HG02642 (cell line): ENCODE results near the gene SH3RF3.
A peak's percentile ranks its signal among the peaks of the same experiment; 100 is the strongest.
"Not testable (repeated sequence)": the region's sequence is repeated elsewhere in the genome, so short reads cannot be mapped to it uniquely, and the experiment has no call there.

Experiments
- ATAC-seq: cut with Tn5 transposase; IDR thresholded peaks from one replicate; pipeline ENCODE4 v1.9.1; 2021; ENCODE audit warnings: mild to moderate bottlenecking; ENCODE audit not compliant: unreplicated experiment, poor library complexity

SH3RF3 gene

GRCh38 chr2:109117181-109117580, 11.8 kb upstream of the SH3RF3 start:
- ATAC-seq = not testable (repeated sequence)

- no peak for ATAC-seq
These were observed 11.2 kb upstream of the SH3RF3 start for GRCh38 chr2:109117780-109118179.

- ATAC-seq = no peak
These were observed 10.7 kb upstream of the SH3RF3 start for GRCh38 chr2:109118321-109118720.

GRCh38 chr2:109120166-109120565, 8.8 kb upstream of the SH3RF3 start:
- ATAC-seq = no peak

- ATAC-seq = not testable (repeated sequence)
These were observed 8.3 kb upstream of the SH3RF3 start for GRCh38 chr2:109120686-109121085.

- ATAC-seq = no peak
These were observed 5.3 kb upstream of the SH3RF3 start for GRCh38 chr2:109123586-109124201.

GRCh38 chr2:109124982-109125592, 3.9 kb upstream of the SH3RF3 start:
- ATAC-seq = no peak

GRCh38 chr2:109125593-109126500, 3.2 kb upstream of the SH3RF3 start:
- no peak for ATAC-seq

- ATAC-seq = no peak
These were observed 2.5 kb upstream of the SH3RF3 start for GRCh38 chr2:109126501-109126860.

- no peak for ATAC-seq
These were observed 1.4 kb upstream of the SH3RF3 start for GRCh38 chr2:109127556-109127955.

- peak; percentile 51 for ATAC-seq
These were observed 873 bp upstream of the SH3RF3 start for GRCh38 chr2:109128048-109128615.

GRCh38 chr2:109129356-109129920, 433 bp downstream of the SH3RF3 start:
- ATAC-seq = peak; percentile 24

GRCh38 chr2:109129921-109130722, 1.1 kb downstream of the SH3RF3 start:
- no peak for ATAC-seq

- no peak for ATAC-seq
These were observed 1.7 kb downstream of the SH3RF3 start for GRCh38 chr2:109130723-109130995.

- no peak for ATAC-seq
These were observed 2.8 kb downstream of the SH3RF3 start for GRCh38 chr2:109131777-109132176.

- ATAC-seq = no peak
These were observed 3.6 kb downstream of the SH3RF3 start for GRCh38 chr2:109132626-109133025.

- no peak for ATAC-seq
These were observed 4.7 kb downstream of the SH3RF3 start for GRCh38 chr2:109133746-109134145.

GRCh38 chr2:109134741-109135358, 5.8 kb downstream of the SH3RF3 start:
- ATAC-seq = peak; percentile 67

GRCh38 chr2:109135359-109136197, 6.6 kb downstream of the SH3RF3 start:
- ATAC-seq = no peak
